ENCODE results near the gene ARHGEF25.
"Not testable (repeated sequence)": the region's sequence is repeated elsewhere in the genome, so short reads cannot be mapped to it uniquely, and the experiment has no call there.

Gene ARHGEF25

GRCh38 chr12:57640175-57641042 is 29.2 kb downstream of the ARHGEF25 start:
- no peak for DNase-seq

- DNase-seq, result no peak
Observed at GRCh38 chr12:57641699-57642442, 30.6 kb downstream of the ARHGEF25 start.

- DNase-seq, result not testable (repeated sequence)
Observed at GRCh38 chr12:57645990-57646658, 34.9 kb downstream of the ARHGEF25 start.

DNA sequence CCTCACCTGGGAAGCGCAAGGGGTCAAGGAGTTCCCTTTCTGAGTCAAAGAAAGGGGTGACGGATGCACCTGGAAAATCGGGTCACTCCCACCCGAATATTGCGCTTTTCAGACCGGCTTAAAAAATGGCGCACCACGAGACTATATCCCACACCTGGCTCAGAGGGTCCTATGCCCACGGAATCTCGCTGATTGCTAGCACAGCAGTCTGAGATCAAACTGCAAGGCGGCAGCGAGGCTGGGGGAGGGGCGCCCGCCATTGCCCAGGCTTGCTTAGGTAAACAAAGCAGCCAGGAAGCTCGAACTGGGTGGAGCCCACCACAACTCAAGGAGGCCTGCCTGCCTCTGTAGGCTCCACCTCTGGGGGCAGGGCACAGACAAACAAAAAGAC is 35.4 kb downstream of the ARHGEF25 start:
- DNase-seq, result not testable (repeated sequence)

GRCh38 chr12:57654042-57654441 is 42.8 kb downstream of the ARHGEF25 start:
- no peak for DNase-seq

- no peak for DNase-seq
Observed at GRCh38 chr12:57655541-57656240, 44.5 kb downstream of the ARHGEF25 start.

- not testable (repeated sequence) for DNase-seq
Observed at GRCh38 chr12:57656408-57656807, 45.2 kb downstream of the ARHGEF25 start.

DNA sequence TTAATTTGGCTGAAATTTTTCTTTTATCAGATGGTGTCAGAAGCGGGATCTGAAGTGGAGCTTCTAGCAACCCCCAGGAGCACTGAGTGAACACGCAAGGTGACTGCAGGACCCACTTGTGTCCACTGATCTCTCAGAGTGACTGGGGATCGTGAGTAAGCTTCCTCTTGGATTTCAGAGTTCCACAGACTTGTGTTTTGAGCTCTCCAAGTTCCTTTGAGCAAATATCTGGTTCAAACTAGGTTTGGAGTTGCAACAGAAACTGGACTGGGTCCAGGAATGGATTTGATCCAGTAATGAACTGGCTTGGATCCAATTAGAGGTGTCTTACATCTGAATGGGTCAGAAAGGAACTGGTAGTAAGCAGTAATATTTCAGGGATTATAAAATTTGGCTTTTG is 46.5 kb downstream of the ARHGEF25 start:
- DNase-seq, result no peak

- DNase-seq, result no peak
Observed at GRCh38 chr12:57658890-57659289, 47.7 kb downstream of the ARHGEF25 start.

DNA sequence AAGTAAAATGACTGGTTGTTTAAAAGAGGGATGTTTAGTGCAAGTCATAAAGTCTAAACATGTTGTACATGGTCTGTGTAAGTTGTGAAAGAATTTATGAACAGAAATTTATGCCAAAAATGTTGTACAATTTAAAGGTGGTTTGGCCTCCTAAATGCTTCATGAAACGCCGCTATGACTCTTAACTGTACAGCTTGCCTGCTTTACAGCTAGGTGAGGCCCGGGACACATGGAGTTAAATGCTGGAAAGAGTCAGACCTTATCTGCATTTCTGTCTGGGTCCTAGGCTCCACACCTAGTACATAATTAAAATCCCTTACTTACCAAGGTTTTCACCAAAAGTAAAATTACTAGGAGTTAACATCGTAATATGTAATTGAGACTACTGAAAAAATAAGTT is 50.1 kb downstream of the ARHGEF25 start:
- DNase-seq, result no peak

GRCh38 chr12:57665066-57665820 is 54.0 kb downstream of the ARHGEF25 start:
- DNase-seq, result not testable (repeated sequence)

Data from SHP77 treated with DMSO at 0.1 percent for 48 hours (cell line).